CD4-positive, alpha-beta T cell treated with Interleukin-15 for 1 hour (primary cell): Measurements from ENCODE around the gene CMPK1.
A peak's percentile ranks its signal among the peaks of the same experiment; 100 is the strongest.
"Not testable (repeated sequence)": the region's sequence is repeated elsewhere in the genome, so short reads cannot be mapped to it uniquely, and the experiment has no call there.

Experiments
- DNase-seq: peaks from one replicate; pipeline ENCODE4 v3.0.0-alpha.2; 2020

CMPK1 gene, protein sequence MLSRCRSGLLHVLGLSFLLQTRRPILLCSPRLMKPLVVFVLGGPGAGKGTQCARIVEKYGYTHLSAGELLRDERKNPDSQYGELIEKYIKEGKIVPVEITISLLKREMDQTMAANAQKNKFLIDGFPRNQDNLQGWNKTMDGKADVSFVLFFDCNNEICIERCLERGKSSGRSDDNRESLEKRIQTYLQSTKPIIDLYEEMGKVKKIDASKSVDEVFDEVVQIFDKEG

DNA sequence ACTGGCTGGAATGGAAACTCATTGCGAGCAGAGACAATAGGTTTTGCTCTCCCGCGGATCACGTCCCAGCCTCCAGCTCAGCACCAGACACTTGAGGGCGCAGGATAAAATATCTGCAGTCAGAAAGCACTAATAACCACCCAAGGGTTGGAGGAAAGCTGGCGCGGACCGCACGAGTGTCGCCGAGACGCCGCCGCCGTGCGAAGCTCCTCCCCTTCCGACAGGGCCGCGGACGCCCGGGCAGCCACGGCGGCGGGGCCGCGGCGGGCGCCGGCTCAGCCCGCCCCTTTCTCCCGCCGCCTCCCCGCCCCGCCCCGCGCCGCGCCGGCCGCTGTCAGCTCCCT, at the start of gene CMPK1:
Gene CMPK1, plus strand, starts transcription at position 213 of the 344 bp plus-strand sequence. CDS start 156 bp downstream, outside the sequence.
- peak; percentile 75 for DNase-seq

DNA sequence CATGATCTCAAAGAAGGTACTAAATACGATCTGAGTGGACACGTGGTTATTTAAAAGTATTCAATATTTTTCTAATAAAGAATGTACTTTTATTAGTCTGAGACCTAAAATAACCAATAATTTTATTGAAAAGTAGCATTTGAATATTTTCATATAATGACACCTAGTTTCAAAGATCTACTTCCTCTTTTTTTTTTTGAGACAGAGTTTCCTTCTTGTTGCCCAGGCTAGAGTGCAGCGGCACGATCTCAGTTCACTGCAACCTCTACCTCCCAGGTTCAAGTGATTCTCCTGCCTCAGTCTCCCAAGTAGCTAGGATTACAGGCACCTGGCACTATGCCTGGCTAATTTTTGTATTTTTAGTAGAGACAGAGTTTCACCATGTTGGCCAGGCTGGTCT, 45.5 kb upstream of the CMPK1 start:
- DNase-seq, result not testable (repeated sequence)

DNA sequence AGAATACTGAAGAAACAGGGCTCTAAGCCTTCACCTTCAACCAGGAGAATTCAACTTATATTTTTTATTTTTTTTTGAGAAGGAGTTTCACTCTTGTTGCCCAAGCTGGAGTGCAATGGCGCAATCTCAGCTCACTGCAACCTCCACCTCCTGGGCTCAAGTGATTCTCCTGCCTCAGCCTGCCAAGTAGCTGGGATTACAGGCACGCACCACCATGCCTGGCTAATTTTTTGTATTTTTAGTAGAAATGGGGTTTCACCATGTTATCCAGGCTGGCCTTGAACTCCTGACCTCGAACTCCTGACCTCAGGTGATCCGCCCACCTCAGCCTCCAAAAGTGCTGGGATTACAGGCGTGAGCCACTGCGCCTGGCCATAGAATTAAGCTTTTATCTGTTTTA, 38.7 kb upstream of the CMPK1 start:
- not testable (repeated sequence) for DNase-seq

DNA sequence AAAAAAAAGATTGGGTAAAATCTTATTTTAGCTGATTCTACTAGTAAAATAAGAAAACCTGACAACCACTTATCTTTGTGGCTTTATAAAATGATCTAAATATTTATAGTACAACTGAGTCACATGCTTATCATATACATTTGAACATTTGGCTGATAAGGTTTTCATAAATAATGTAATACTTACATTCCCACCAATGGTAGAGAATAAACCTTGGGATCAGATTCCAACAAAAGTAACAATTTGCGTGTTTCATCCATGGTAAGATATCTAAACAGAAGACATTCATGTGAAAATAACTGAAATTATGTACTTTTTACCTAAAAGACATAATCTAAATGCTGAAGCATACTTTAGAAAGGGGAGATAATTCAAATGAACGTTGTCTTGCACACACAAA, 38.0 kb upstream of the CMPK1 start:
- DNase-seq, result no peak

DNA sequence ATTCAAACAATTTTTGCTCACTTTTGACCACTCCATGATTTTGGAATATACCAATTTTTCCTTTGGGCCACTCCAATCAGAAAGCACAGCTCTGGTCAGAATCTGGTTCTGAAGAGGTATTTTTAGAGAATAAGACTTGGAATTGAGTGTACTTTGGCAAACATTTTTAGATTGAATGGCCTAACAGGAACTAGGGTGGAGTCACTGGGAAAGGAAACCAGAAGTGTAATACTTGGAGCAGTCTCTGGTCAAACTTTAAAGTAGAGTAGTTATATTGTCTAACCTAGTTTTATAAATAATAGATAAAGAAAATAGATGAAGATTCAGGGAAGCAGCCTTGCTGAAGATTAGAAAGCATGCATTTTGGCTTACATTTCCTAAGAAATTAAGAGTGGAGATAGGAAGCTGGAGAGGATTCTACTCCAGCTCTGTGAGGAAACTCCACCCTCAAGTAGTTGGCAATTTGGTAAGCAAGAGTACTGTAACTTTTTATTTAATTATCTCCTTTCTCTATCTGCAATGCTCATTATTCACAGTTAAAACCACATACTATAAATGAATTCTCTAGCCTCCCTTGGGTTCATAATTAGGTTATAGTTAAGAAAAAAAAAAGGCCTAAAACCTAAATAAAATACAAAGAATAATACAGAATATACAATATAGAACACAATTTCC, 35.4 kb upstream of the CMPK1 start:
- no peak for DNase-seq

DNA sequence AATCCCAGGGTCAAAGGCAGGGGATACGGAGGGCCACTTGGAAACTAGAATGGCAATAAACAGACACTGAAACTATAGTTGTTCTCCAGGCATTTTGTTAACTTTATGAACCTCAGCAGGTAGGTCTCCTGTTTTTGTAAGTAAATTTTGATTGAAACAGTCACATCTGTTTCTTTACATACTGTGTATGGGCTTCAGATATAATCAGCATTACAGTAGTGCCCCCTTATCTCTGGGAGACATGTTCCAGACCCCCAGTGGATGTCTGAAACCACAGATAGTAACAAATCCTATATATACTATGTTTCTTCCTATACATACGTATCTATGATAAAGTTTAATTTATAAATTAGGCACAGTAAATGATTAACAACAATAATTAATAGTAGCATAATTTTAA, 31.1 kb upstream of the CMPK1 start:
- no peak for DNase-seq

DNA sequence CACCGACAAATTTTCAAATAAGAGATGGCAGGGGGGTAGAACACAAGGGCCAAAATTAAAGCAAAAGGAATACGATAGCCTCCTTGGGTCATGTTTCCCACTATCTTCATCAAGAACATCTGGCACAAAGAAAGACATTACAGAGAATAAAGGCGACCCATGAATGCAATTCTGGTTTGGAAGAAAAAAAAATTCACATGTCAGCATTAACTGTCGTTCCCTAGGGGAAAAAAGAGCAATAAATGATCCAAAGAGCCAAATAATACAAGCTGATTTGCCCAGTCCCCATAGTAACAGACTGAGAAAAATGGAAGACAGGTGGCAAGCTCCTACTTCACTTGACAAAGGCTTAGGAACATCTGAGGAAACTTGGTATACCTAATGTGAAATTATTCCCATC, 24.2 kb upstream of the CMPK1 start:
- DNase-seq, result no peak

DNA sequence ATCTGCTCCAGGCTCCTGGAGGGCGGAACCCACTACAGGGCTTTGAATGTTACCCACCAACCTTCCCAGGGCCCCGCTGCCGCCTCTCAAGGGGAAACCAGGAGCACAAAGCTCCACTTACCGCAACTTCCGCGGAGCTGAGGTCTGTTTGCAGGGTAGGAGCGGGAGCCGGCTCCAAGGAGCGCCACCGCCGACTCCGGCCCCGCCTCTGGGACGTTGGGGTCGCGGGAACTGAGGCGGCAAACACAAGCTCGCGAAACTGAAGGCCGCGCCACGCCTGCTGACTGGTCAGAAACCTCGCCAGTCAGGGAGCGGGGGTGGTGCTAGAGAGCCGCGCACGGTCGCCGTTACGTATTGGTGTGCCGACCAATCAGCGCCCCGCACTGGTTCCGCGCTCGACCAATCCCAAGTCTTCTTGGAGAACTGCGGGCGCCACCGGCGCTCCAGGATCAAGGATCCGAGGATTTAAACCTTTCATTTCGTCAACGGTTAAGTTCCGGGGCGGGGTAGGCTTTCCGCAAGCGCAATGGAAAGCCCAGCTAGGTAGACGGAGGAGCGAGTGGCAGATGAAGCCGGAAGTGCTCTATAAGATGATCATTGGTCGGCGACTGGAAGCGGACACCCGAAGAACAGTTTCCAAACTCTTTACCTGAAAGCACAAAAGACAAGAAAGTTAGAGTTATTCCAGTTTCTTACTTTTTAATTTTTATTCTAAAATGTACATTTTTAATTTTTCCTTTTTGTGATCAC, 19.5 kb upstream of the CMPK1 start, which contains the start of gene STIL:
Gene STIL, minus strand, starts transcription at position 233 of the 750 bp plus-strand sequence. CDS start 3,828 bp downstream, outside the sequence.
- peak; percentile 97 for DNase-seq

DNA sequence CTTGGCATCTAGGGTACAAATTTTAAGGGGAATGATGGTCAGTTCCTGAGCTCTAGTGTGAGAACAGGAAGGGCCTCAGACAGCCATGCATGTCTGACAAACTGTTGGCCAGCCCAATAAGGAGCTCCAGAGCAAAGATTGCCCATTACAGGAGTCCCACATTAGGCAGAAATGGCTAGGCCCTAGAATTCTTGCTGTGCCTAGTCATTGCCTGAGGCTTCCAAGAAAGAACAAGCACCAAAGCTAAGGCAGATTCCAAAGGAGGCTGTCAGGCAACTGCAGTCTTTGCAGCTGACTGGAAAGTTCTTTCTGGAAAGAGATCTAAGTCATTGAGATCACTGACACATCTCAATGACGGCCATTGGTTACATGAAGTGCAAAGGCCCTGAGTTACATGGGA, 15.7 kb upstream of the CMPK1 start:
- DNase-seq, result no peak

DNA sequence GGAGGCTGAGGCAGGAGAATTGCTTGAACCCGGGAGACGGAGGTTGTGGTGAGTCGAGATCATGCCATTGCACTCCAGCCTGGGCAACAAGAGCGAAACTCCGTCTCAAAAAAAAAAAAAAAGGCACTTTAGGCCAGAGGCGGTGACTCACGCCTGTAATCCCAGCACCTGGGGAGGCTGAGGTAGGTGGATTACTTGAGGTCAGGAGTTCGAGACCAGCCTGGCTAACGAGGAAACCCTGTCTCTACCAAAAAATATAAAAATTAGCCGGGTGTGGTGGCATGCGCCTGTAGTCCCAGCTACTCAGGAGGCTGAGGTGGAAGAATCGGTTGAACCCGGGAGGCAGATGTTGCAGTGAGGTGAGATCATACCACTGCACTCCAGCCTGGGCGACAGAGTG, 13.6 kb upstream of the CMPK1 start:
- not testable (repeated sequence) for DNase-seq

DNA sequence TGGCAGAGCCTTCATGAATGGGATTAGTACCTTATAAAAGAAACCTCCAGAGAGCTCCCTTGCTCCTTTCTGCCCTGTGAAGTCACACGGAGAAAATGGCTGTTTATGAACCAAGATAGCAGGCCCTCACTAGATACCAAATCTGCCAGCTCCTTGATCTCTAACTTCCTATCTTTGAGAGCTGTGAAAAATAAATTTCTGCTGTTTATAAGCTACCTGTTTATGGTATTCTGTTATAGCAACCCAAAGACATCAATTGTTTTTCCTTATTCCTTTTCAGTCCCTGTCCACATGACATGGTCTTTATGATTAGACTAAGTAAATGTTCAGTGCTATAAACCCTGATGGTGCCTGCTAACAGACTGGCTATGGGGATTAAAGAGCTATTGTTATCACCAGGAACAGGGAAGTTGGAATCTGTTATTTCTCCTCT, 10.0 kb upstream of the CMPK1 start:
- no peak for DNase-seq

DNA sequence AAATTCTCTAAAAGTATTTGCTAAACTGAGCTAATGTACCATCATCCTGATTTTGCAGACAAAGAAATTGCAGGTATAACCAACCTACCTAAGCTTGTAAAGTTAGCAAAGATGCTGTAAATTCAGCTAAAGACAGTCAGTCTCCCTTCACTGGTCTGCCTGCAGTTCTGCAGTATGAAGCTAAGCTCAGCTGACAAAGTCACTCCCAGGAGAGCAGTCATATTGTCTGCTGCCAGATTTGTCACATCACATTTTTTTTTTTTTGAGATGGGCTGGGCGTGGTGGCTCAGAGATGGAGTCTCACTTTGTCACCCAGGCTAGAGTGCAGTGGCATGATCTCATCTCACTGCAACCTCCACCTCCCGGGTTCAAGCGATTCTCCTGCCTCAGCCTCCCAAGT, 8.9 kb upstream of the CMPK1 start:
- DNase-seq, result no peak

DNA sequence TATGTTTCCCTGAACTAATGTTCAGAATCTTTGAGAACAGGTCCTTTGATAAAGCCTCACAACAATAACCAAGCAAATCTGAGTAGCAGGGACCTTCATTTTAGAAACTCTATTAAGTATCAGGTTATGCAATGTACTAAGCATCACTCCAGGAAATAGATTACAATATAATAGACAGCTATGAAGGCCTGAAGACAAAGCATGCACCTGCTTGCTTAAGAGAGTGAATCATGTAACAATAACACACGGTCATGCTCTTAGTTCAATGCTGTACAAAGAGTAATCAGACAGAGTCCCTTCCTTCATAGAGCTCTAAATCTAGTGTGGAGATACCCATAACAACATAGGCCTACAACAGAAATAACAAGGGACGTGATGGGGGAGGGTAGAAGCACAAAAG, 8.1 kb upstream of the CMPK1 start:
- DNase-seq, result no peak

DNA sequence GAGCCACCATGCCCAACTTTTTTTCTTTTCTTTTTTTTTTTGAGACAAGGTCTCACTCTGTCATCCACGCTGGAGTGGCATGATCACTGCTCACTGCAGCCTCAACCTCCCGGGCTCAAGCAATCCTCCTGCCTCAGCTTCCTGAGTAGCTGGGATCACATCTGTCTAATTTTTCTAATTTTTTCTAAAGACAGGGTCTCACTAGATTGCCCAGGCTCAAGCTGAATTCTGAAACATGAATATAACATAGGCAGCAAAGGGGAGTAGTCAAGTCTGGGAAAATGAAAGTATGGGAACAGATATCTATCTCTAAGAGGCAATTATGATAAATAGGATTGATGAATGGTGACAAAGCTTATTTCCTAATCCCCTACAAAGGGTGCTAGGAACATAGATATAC, 7.3 kb upstream of the CMPK1 start:
- no peak for DNase-seq

DNA sequence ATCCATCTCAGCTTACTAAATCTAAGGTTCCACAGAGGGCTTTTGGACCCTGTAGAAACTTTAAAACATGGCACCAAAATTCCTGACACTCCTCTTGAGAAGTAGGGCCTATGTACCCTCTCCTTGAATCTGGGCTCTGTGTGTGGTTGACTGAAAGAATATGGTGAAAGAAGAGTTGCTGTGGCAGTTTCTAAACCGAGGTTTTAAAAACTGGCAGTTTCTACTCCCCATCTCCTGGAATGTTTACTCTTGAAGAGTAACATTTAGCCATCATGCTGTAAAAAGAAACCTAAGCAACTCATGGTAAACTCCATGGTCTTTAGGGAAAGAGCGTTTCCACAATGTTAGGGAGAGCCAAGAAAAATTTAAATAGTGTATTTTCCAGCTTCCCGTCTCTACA, 4.6 kb upstream of the CMPK1 start:
- DNase-seq, result no peak

DNA sequence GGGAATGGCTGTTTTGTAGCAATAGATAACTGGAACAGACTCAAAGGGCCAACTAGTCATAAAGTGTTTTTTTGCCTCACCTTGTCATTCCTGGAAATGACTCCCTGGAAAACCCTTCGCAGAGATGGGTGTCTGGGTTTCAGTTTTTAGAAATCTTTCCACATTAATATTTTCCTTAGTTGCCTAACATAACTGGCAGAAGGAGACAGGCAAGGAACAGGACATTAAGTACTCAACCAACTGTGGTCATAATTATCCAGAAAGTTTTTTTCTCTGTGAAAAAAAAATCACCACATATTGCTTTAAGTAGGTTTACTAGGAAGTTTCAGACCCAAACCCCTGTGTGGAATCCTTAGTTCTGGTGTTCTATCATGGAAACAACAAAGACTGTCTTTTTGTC, 3.4 kb upstream of the CMPK1 start:
- DNase-seq, result no peak

DNA sequence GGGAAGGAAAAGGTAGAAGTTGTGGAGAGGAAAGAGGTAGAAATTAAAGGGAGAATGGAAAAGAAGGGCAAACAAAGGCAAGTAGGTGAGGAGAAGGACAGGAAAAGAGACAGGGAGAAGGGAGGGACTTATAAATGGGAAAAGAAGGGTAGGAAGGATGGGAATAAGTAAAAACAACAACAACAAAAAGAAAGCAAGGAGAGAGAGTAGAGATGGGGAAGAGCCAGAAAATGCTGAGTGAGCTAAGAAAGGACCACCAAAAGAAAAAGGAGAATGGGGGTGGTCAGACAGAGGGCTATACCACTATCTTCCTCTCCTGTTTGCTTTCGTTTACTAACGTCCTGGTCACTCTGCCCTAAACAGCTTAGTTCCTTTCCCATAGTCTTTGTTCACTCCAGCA, 1.7 kb upstream of the CMPK1 start:
- no peak for DNase-seq

DNA sequence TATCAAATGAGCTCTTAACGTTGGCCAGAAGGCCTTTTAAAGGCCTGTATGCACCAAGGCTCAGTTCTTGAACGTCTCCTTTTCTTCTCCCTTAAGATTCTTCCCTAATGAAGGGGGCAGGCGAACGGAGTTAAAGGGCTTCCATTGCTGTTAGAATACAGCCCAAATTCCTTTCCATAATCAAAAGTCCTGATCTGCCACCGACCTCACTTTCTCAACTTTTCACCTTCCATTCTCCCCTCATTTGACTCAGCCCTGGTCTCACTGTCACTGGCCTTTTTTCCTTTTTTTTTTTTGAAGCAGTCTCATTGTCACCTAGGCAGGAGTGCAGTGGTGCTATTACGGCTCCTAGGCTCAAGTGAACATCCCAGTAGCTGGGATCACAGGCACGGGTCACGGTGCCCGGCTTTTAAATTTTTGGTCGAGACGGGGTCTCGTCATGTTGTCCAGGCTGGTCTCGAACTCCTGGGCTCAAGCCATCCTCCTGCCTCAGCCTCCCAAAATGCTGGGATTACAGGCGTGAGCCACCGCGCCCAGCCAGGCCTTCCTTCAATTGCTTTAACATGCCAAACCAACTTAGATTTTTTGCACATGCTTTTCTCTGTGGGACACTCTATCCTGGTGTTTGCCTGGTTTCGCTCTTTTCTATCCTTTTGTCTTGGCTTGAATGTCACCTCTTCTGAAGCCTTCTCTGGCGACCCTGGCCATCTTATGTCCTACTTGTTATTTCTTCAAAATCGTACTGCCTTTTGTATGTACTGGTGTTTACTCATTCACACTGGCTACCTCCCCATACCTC, 612 bp upstream of the CMPK1 start:
- no peak for DNase-seq

DNA sequence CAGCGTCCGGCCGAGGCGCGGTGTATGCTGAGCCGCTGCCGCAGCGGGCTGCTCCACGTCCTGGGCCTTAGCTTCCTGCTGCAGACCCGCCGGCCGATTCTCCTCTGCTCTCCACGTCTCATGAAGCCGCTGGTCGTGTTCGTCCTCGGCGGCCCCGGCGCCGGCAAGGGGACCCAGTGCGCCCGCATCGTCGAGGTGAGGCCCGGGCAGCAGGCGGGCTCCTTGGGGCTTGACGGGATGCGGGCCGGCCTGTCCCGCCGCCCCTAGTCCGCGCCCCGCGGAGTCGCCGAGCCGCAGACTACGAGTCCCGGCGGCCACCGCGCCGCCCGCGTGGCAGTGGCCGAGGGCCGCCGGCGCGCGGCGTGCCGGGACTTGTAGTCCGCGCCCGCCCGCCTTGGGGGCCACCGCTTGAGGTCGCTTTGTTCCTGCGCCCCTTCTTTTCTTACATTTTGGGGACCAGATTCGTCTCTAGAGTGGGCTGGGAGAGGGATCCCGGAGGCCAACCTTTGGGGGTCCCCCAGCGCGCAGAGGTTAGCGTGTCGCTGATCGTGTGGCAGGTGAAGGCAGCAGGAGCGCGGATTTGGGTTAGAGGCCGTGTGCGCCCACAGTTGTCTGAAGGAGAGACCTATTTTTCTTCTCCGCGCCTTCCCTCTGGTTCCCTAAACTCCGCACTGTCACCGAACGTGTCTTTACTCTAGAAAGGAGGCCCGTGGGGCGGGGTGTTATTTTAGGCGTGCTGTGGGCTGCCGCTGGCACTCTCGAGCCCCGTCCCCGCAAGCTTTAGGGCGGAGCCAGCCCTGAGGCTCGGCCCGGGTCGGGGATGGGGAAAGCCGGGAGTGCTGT, 553 bp downstream of the CMPK1 start:
- peak; percentile 70 for DNase-seq

DNA sequence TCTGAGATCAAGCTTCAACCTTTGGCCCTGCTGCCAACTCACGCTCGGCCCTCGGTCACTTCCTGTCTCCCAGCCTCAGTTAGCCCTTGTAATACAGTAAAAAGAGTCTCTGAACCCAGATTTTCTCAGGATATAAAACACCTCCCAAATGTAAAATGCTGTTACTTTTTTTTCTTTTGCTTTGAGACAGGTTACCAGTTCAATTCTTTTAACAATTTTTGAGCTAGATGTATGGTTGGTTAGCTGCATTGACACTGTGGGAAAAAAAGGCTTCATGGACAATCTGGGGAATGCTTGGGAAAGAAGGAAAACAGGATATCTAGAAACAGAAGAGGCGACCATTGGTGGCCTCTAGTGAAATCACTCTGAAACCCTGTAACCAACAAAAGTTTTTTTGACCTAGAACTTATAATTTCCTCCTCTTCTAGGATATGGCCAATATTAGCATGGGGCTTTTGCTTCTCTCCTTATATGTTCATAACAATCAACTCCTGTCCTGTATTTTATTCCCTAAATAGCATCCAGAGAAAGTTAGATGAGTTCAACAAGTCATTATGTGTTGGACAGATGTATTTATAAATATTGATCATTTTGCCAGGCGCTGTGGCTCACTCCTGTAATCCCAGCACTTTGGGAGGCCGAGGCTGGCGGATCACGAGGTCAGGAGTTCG, 1.3 kb downstream of the CMPK1 start:
- DNase-seq, result no peak

DNA sequence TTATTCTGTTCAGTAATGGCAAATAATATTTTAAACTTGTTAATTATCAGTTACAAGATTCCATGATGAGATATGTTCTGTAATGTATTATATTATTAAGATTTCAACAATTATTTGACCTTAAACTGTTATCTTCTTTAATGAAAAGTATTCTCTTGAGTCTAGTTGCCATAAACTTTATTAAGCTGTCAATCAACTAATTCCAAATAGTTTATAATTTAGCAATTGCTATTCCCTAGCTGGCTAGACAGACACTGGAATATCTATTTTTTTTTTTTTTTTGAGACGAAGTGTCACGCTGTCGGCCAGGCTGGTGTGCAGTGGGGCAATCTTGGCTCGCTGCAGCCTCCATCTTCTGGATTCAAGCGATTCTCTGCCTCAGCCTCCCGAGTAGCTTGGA, 3.8 kb downstream of the CMPK1 start:
- DNase-seq, result no peak
